Tibial nerve (tissue), 4 donors: ENCODE measurements around the gene IFNGR2. TPM values are rescaled to one million over a fixed set of nuclear protein-coding genes. Genes with fewer than 3 reads are reported as not detected.
A peak's percentile ranks its signal among the peaks of the same experiment; 100 is the strongest.
"Not testable (repeated sequence)": the region's sequence is repeated elsewhere in the genome, so short reads cannot be mapped to it uniquely, and the experiment has no call there.

Experiments used
- DNase-seq, 2 donors: peaks; one replicate each; pipeline ENCODE4 v3.0.0-alpha.2; 2019; ENCODE audit warnings: low spot score in 2 of 2
- H3K27ac ChIP-seq, 4 donors: fragments of 200-600 bp; sonication (generic) in 3 of 4; one replicate each; pipeline ENCODE4 v1.5.1; 2017 to 2019; ENCODE audit warnings: mild to moderate bottlenecking in 1 of 4
- H3K27me3 ChIP-seq, 2 donors: fragments of 200-600 bp; sonication (generic) in 1 of 2; one replicate each; pipeline versions ENCODE4 v1.5.1 to v1.6.0; 2017 to 2019
- H3K36me3 ChIP-seq, 3 donors: fragments of 200-600 bp; sonication (generic); one replicate each; pipeline ENCODE4 v1.5.1; 2018 to 2019
- H3K4me1 ChIP-seq, 4 donors: fragments of 200-600 bp; sonication (generic) in 3 of 4; one replicate each; pipeline ENCODE4 v1.5.1; 2017 to 2019
- H3K4me3 ChIP-seq, 4 donors: fragments of 200-600 bp; sonication (generic) in 3 of 4; one replicate each; pipeline ENCODE4 v1.5.1; 2017 to 2019; ENCODE audit warnings: mild to moderate bottlenecking in 1 of 4, moderate library complexity in 1 of 4
- H3K9me3 ChIP-seq, 4 donors: fragments of 200-600 bp; sonication (generic) in 3 of 4; one replicate each; pipeline ENCODE4 v1.5.1; 2017 to 2019
- EP300 ChIP-seq, 2 donors: sonication (generic); formaldehyde crosslinking; IDR thresholded peaks; one replicate each; pipeline ENCODE4 v1.6.1; 2017; ENCODE audit warnings: antibody characterized with exemption in 2 of 2, mild to moderate bottlenecking in 1 of 2
- POLR2A ChIP-seq, 2 donors: fragments of 450-650 bp; IDR thresholded peaks; one replicate each; pipeline ENCODE4 v1.6.1; 2017; ENCODE audit warnings: antibody characterized with exemption in 2 of 2, mild to moderate bottlenecking in 2 of 2, moderate library complexity in 2 of 2
- WGBS, 2 donors: methylation state at CpG; one replicate each; pipeline ENCODE4 v1.1.5; 2018; 5-methylcytosine and 5-hydroxymethylcytosine counted together
- total RNA-seq, 4 donors: library from RNA; depleted of rRNA; stranded (reverse); fragments of >200 nt; gene quantifications; one replicate each; pipeline ENCODE4 v1.1.0, GENCODE V29; 2016
- TF ChIP-seq, protein P1 (sequence below), 5 experiments: fragments of 200-600 bp in 3 of 5; fragments of 450-650 bp in 2 of 5; sonication (generic) in 3 of 5; IDR thresholded peaks; one replicate each; pipeline ENCODE4 v1.5.1; 2016 to 2019; ENCODE audit warnings: antibody characterized with exemption in 5 of 5, mild to moderate bottlenecking in 3 of 5, moderate library complexity in 2 of 5

IFNGR2 gene
- total RNA-seq, 4 donors from 2014 or later = 110 to 153 (median 129) TPM

DNA sequence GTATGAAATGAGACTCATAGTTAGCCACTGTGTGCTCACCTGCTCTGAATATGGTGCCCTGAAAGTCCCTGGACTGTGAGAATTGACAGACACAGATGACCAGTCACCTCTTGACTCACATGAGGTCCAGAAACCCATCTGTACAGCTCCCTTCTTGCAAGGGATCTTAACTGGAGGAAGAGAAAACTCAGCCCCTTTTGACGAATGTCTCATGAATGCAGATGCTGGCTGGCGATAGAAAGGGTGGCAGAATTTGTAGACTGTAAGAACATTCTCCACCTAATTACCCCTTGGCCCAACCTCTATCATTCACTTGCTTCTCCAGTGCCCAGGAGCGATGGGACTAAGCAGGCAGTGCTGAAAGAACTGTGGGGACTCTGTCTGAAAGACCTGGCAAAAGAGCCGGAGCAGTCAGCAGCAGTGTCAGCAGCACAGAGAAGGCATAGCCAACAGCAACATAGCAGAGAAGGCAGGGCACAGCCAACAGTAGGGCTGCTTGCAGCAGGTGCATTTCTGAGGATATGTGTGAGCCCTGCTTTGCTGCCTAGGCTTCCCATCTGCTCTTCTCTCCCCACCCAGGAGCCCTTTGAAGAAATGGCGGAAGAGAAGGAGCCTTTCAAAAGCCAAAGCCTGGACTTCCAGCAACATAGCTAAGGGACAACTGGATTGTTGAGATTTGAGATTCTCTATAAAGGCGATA, 25.8 kb upstream of the IFNGR2 start:
- Histone ChIP-seq H3K36me3 (no peaks in the 10 kb centered on the region), H3K27ac (peak overlapping the region; percentile 11 to 93 (median 66)), H3K4me3 (no peak overlapping the region), H3K4me1 (peaks cover 0 to 81% (median 49%) of the 10 kb centered on the region in 4 donors), H3K27me3 (no peaks in the 10 kb centered on the region), H3K9me3 (no peaks in the 10 kb centered on the region)
- TF ChIP-seq, protein P1, sequence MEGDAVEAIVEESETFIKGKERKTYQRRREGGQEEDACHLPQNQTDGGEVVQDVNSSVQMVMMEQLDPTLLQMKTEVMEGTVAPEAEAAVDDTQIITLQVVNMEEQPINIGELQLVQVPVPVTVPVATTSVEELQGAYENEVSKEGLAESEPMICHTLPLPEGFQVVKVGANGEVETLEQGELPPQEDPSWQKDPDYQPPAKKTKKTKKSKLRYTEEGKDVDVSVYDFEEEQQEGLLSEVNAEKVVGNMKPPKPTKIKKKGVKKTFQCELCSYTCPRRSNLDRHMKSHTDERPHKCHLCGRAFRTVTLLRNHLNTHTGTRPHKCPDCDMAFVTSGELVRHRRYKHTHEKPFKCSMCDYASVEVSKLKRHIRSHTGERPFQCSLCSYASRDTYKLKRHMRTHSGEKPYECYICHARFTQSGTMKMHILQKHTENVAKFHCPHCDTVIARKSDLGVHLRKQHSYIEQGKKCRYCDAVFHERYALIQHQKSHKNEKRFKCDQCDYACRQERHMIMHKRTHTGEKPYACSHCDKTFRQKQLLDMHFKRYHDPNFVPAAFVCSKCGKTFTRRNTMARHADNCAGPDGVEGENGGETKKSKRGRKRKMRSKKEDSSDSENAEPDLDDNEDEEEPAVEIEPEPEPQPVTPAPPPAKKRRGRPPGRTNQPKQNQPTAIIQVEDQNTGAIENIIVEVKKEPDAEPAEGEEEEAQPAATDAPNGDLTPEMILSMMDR (IDR thresholded peaks at IDR 0.05) = no peak
- no peak for TF ChIP-seq POLR2A (IDR thresholded peaks at IDR 0.05)
- no peak for TF ChIP-seq EP300 (IDR thresholded peaks at IDR 0.05)
- DNase-seq = no peak
- 53 to 56% methylated on average over 6 of the region's 6 CpGs for WGBS, 2 donors

DNA sequence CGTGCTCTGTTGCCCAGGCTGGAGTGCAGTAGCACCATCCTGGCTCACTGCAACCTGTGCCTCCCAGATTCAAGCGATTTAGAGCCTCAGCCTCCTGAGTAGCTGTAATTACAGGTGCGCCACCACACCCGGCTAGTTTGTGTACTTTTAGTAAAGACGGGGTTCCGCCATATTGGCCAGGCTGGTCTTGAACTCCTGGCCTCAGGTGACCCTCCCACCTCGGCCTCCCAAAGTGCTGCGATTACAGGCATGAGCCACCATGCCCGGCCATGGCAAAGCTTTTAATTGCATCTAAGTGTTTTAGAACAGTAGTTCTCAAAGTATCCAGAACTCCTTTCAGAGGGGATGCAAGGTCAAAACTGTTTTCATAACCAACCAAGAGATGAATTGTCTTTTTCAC, 25.1 kb upstream of the IFNGR2 start:
- H3K36me3 ChIP-seq = no peaks in the 10 kb centered on the region
- H3K4me3 ChIP-seq = no peak overlapping the region
- no peaks in the 10 kb centered on the region for H3K27me3 ChIP-seq
- H3K9me3 ChIP-seq = no peaks in the 10 kb centered on the region
- peak overlapping the region; percentile 51 to 93 (median 72) for H3K27ac ChIP-seq
- WGBS, 2 donors = 84 to 89% methylated on average over 9 of the region's 9 CpGs
- TF ChIP-seq EP300 (IDR thresholded peaks at IDR 0.05) = no peak
- TF ChIP-seq, protein P1 (IDR thresholded peaks at IDR 0.05) = no peak
- TF ChIP-seq POLR2A (IDR thresholded peaks at IDR 0.05) = no peak
- DNase-seq = no peak
- H3K4me1 ChIP-seq = peaks cover 0 to 88% (median 56%) of the 10 kb centered on the region in 4 donors

DNA sequence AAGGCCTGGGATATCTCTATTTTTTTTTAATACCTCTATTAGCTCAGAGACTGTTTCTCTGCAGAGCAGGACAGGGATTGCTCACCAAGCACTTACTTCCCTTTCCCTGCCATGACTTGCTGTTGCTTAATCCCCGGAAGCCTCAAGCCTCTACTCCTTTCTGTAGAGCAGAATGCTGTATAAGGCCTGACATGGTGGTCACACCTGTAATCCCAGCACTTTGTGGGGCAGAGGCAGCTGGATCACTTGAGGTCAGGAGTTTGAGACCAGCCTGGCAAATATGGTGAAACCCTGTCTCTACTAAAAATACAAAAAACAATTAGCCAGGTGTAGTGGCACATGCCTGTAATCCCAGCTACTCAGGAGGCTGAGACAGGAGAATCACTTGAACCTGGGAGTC, 23.3 kb upstream of the IFNGR2 start:
- not testable (repeated sequence) for H3K9me3 ChIP-seq, H3K27me3 ChIP-seq, H3K4me3 ChIP-seq, H3K36me3 ChIP-seq, DNase-seq
- Histone ChIP-seq H3K27ac (peak overlapping the region; percentile 73 to 93 (median 81)), H3K4me1 (peaks cover 0 to 83% (median 55%) of the 10 kb centered on the region in 4 donors)
- TF ChIP-seq EP300 (IDR thresholded peaks at IDR 0.05) = peak in 1 of 2 donors; percentile 54
- WGBS, 2 donors = 44 to 59% methylated on average over 1 of the region's 1 CpG

DNA sequence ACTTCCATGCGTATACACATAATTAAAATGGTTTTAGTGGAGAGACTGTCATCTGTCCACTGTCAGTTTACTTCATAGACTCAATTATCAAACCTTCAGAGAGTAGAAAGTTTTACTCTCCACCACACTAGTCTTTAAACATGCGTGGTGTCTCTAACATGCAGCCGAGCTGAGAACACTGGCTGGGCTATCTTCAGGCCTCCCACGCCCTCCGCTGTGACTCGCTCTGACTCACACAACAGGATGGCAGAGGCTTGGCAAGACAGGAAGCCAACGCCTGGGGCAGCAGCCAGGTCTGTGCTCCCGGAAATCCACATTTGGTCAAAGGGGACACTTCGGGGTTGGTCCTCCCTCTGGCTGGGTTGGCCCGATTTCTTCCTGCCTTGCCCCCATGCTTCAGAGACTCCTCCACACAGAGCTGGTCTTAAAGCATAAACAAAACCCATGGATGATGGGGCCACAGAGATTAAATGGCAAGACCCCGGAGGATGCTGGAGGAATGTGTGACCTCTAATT, 22.7 kb upstream of the IFNGR2 start:
- DNase-seq = peak; percentile 76 to 82
- 20 to 29% methylated on average over 7 to 11 of the region's 11 CpGs for WGBS, 2 donors
- H3K27me3 ChIP-seq = no peaks in the 10 kb centered on the region
- no peaks in the 10 kb centered on the region for H3K9me3 ChIP-seq
- H3K36me3 ChIP-seq = no peaks in the 10 kb centered on the region
- H3K27ac ChIP-seq = peak overlapping the region; percentile 73 to 93 (median 81)
- H3K4me3 ChIP-seq = no peak overlapping the region
- peaks cover 0 to 77% (median 51%) of the 10 kb centered on the region in 4 donors for H3K4me1 ChIP-seq
- TF ChIP-seq, protein P1 (IDR thresholded peaks at IDR 0.05) = peak in 1 of 5 experiments; percentile 30
- peak in 1 of 2 donors; percentile 23 for TF ChIP-seq POLR2A (IDR thresholded peaks at IDR 0.05)
- peak; percentile 30 to 89 for TF ChIP-seq EP300 (IDR thresholded peaks at IDR 0.05)

DNA sequence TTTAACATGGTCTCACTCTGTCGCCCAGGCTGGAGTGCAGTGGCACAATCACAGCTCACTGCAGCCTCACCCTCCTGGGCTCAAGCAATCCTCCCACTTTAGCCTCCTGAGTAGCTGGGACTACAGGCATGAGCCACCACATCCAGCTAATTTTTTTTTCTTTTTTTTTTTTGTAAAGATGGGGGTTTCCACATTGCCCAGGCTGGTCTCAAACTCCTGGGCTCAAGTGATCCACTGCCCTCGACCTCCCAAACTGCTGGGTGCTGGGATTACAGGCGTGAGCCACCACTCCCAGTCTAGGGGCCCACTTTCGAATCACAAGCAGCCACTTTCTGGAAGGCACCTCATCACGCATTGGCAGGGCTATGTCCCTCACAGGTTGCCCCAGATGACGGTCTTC, 21.8 kb upstream of the IFNGR2 start:
- not testable (repeated sequence) for H3K4me3 ChIP-seq, H3K27me3 ChIP-seq, H3K9me3 ChIP-seq, H3K36me3 ChIP-seq, DNase-seq
- 89 to 94% methylated on average over 6 of the region's 6 CpGs for WGBS, 2 donors
- Histone ChIP-seq H3K27ac (peak overlapping the region; percentile 56 to 93 (median 81)), H3K4me1 (peaks cover 0 to 77% (median 51%) of the 10 kb centered on the region in 4 donors)
